ENCODE results near the gene RASGRF1. TPM values are rescaled to one million over a fixed set of nuclear protein-coding genes. Genes with fewer than 3 reads are reported as not detected.

Gene RASGRF1
- polyA plus RNA-seq, 3 donors = 0.11 TPM; not detected in 2

DNA sequence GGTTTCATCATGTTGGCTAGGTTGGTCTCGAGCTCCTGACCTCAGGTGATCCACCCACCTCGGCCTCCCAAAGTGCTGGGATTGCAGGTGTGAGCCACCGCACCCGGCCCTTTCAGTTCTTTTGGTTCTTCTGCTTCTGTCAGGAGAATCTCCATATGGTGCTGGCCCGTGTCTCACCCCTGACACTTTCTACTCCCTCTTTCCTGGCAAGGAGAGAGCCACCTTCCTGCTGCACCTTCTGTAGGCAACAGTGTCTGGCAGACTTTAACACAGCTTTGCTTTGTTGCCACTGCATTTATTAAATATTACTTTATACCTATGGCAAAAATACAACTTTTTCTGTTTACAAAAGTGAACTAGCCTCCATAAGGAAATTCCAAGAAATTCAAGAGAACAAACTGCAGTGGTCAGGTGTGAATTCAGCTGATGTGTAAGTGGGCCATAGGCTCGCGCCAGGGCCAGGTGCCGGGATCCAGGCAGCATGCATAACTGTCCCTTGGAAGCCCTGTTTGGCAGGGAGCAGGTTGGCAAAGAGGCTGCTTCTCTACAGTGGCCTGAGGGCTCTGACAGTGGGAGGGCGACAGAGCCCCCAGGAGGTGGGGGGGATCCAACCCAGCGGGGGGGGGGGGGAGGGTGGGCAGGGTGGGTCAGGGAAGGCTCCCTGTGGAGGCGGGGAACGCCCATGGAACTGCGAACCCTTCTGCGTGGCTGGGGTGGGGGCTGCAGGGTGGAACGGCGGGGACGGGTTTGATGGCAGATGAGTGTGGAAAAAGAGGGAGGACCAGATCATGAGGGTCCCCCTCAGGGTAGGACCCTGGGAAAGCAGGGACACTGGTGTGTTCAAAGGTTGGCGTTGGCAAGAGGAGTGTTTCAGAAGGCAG, 166.9 kb downstream of the RASGRF1 start:
- Histone ChIP-seq H3K9me3 (replicated peaks in 1 of 2; ENCODE audit: control insufficient read depth in 1 of 2, insufficient read depth in 1 of 2, low read length in 2 of 2) (no peaks in the 10 kb centered on the region), H4K20me1 (ENCODE audit: insufficient read depth, low read length) (peaks cover 77% of the 10 kb centered on the region), H2AFZ (ENCODE audit: insufficient read depth, low read depth, low read length, poor library complexity, severe bottlenecking) (no peak overlapping the region), H3K27ac (ENCODE audit: low read depth in 1 of 2, low read length in 2 of 2) (peak overlapping the region; percentile 43 to 70), H3K79me2 (ENCODE audit: insufficient read depth, low read length) (peaks cover 43% of the 10 kb centered on the region), H3K4me3 (replicated peaks in 1 of 3; ENCODE audit: low read depth in 2 of 3, low read length in 3 of 3) (no peak overlapping the region), H3K4me2 (replicated peaks; ENCODE audit: extremely low read depth, low read length, poor library complexity, severe bottlenecking) (no peak overlapping the region), H3K4me1 (ENCODE audit: control insufficient read depth in 1 of 2, insufficient read depth in 2 of 2, low read length in 2 of 2) (peaks cover 41 to 49% of the 10 kb centered on the region in 2 donors), H3K27me3 (ENCODE audit: control insufficient read depth in 2 of 2, insufficient read depth in 2 of 2, low read length in 2 of 2) (no peaks in the 10 kb centered on the region), H3K36me3 (replicated peaks in 1 of 2; ENCODE audit: control insufficient read depth in 1 of 2, insufficient read depth in 2 of 2, low read length in 2 of 2) (peaks cover 75 to 95% of the 10 kb centered on the region in 2 donors), H3K9ac (ENCODE audit: insufficient read depth, low read length, poor library complexity, severe bottlenecking) (no peak overlapping the region)
- 97% methylated on average over 14 of the region's 18 CpGs for WGBS (ENCODE audit: insufficient coverage)
- TF ChIP-seq, protein P1, sequence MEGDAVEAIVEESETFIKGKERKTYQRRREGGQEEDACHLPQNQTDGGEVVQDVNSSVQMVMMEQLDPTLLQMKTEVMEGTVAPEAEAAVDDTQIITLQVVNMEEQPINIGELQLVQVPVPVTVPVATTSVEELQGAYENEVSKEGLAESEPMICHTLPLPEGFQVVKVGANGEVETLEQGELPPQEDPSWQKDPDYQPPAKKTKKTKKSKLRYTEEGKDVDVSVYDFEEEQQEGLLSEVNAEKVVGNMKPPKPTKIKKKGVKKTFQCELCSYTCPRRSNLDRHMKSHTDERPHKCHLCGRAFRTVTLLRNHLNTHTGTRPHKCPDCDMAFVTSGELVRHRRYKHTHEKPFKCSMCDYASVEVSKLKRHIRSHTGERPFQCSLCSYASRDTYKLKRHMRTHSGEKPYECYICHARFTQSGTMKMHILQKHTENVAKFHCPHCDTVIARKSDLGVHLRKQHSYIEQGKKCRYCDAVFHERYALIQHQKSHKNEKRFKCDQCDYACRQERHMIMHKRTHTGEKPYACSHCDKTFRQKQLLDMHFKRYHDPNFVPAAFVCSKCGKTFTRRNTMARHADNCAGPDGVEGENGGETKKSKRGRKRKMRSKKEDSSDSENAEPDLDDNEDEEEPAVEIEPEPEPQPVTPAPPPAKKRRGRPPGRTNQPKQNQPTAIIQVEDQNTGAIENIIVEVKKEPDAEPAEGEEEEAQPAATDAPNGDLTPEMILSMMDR (IDR thresholded peaks at IDR 0.05) = no peak
- Mint-ChIP-seq H3K27ac (peak overlapping the region; percentile 54 to 90 (median 81)), H3K36me3 (peaks cover 82 to 93% of the 10 kb centered on the region in 2 donors), H3K4me3 (no peak overlapping the region), H3K9me3 (peaks cover 0 to 4% (median 0%) of the 10 kb centered on the region in 7 donors), H3K4me1 (peaks cover 42% of the 10 kb centered on the region), H3K27me3 (ENCODE audit: low read depth in 3 of 3) (peaks cover 0 to 2% (median 0%) of the 10 kb centered on the region in 3 donors)
- no peak for DNase-seq
- intact Hi-C loops (cut with micrococcal nuclease) = no loop called here

DNA sequence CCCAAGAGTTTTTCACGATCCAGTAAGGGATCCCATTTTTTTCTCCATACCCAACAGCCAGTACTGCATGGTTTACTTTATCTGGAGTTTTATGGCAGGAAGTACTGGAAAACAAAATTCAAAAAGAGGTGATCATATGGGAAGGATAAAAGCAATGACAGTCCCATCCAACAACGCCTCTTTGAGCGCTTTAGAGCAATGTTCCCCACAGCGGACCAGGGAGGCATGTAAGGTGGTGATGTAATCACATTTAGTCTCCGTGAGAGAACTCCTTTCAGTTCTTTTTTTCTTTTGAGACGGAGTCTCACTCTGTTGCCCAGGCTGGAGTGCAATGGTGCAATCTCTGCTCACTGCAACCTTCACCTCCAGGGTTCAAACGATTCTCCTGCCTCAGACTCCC, 167.6 kb downstream of the RASGRF1 start:
- Mint-ChIP-seq H3K27me3 (ENCODE audit: low read depth in 3 of 3) (peaks cover 0 to 2% (median 0%) of the 10 kb centered on the region in 3 donors), H3K36me3 (peaks cover 79 to 90% of the 10 kb centered on the region in 2 donors), H3K9me3 (peaks cover 0 to 4% (median 0%) of the 10 kb centered on the region in 7 donors), H3K27ac (peak overlapping the region; percentile 54 to 86 (median 78)), H3K4me1 (peaks cover 38% of the 10 kb centered on the region), H3K4me3 (no peak overlapping the region)
- H3K9me3 ChIP-seq (replicated peaks in 1 of 2; ENCODE audit: control insufficient read depth in 1 of 2, insufficient read depth in 1 of 2, low read length in 2 of 2) = no peaks in the 10 kb centered on the region
- intact Hi-C loops (cut with micrococcal nuclease) = no loop called here
- H3K27me3 ChIP-seq (ENCODE audit: control insufficient read depth in 2 of 2, insufficient read depth in 2 of 2, low read length in 2 of 2) = no peaks in the 10 kb centered on the region
- H3K36me3 ChIP-seq (replicated peaks in 1 of 2; ENCODE audit: control insufficient read depth in 1 of 2, insufficient read depth in 2 of 2, low read length in 2 of 2) = peaks cover 70 to 93% of the 10 kb centered on the region in 2 donors
- H3K9ac ChIP-seq (ENCODE audit: insufficient read depth, low read length, poor library complexity, severe bottlenecking) = no peak overlapping the region
- no peak overlapping the region for H3K4me2 ChIP-seq (replicated peaks; ENCODE audit: extremely low read depth, low read length, poor library complexity, severe bottlenecking)
- peaks cover 71% of the 10 kb centered on the region for H4K20me1 ChIP-seq (ENCODE audit: insufficient read depth, low read length)
- H3K27ac ChIP-seq (ENCODE audit: low read depth in 1 of 2, low read length in 2 of 2) = peak overlapping the region; percentile 43 to 70
- H2AFZ ChIP-seq (ENCODE audit: insufficient read depth, low read depth, low read length, poor library complexity, severe bottlenecking) = no peak overlapping the region
- H3K79me2 ChIP-seq (ENCODE audit: insufficient read depth, low read length) = peaks cover 43% of the 10 kb centered on the region
- WGBS (ENCODE audit: insufficient coverage) = no CpG with 5 or more reads among the region's 7 CpGs
- TF ChIP-seq, protein P1 (IDR thresholded peaks at IDR 0.05) = no peak
- H3K4me1 ChIP-seq (ENCODE audit: control insufficient read depth in 1 of 2, insufficient read depth in 2 of 2, low read length in 2 of 2) = peaks cover 33 to 41% of the 10 kb centered on the region in 2 donors
- peak; percentile 41 to 79 (median 74) for DNase-seq
- no peak overlapping the region for H3K4me3 ChIP-seq (replicated peaks in 1 of 3; ENCODE audit: low read depth in 2 of 3, low read length in 3 of 3)
